ENCODE results near the gene PLA2G5. TPM values are rescaled to one million over a fixed set of nuclear protein-coding genes. Genes with fewer than 3 reads are reported as not detected.

The PLA2G5 gene
- total and polyA plus RNA-seq, 2 of the 8 experiments (the other 6 are each of a cell fraction or from before 2014, with no cell fraction given): 0.05 TPM; not detected in 1

- TF ChIP-seq CHD7 (IDR thresholded peaks at IDR 0.05; ENCODE audit: insufficient replicate concordance, low read length): no peak
- TF ChIP-seq ATF2 (IDR thresholded peaks at IDR 0.05; ENCODE audit: low read length): no peak
- no peak for TF ChIP-seq POLR2AphosphoS5 (IDR thresholded peaks at IDR 0.05; ENCODE audit: low read depth, low read length)
- no peak for TF ChIP-seq SAP30 (IDR thresholded peaks at IDR 0.05; ENCODE audit: insufficient read depth, insufficient replicate concordance, low read length)
- TF ChIP-seq CREB1 (IDR thresholded peaks at IDR 0.05): no peak
- no peak for TF ChIP-seq RFX5 (IDR thresholded peaks at IDR 0.05; ENCODE audit: borderline replicate concordance, low read depth, low read length)
- no peak for TF ChIP-seq TCF12 (IDR thresholded peaks at IDR 0.05; ENCODE audit: low read depth, low read length)
Measured at GRCh38 chr1:20111452-20111851, 41.5 kb downstream of the PLA2G5 start (continued).
